CD4-positive, alpha-beta T cell treated with Interleukin-17A for 1 hour (primary cell): ENCODE measurements around the gene CLIC6.

Source experiments
- DNase-seq: peaks from one replicate; pipeline ENCODE4 v3.0.0-alpha.2; 2020

The CLIC6 gene

GRCh38 chr21:34730194-34730593 lies 61.4 kb downstream of the CLIC6 start:
- no peak for DNase-seq

DNA sequence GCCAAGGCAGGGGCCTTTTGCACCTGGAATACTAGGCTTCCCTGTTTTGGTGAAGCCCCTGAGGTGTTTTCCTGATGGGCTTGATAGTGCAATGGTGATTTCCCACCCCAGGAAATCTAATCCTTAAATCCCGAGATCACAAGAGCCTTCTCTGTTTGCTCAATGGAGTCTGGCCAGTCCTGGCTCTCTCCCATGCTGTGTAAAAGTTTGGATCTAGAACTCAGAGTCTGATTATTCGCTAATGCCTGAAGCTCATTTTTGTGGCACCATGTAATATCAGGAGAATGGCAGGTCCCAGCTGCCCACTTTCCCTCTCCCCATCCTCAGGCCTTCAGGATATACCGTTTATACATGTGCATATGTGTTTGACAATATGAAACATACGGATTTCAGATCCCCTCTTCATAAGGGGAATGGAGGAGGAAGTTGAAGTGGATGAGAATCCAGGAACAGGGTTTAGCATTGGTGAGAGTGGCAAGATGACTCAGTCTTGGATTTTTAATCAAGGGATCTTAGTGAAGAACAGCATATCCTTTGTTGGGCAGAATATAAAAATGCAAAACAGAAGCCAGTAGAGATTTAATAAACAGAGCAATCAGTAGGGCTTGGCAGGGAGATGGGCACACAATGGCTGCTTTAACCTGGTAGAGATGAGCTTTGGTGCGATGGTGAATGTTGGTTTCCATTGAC lies 62.1 kb downstream of the CLIC6 start:
- DNase-seq = no peak

- no peak for DNase-seq
Observed at GRCh38 chr21:34732388-34732821, 63.6 kb downstream of the CLIC6 start.

DNA sequence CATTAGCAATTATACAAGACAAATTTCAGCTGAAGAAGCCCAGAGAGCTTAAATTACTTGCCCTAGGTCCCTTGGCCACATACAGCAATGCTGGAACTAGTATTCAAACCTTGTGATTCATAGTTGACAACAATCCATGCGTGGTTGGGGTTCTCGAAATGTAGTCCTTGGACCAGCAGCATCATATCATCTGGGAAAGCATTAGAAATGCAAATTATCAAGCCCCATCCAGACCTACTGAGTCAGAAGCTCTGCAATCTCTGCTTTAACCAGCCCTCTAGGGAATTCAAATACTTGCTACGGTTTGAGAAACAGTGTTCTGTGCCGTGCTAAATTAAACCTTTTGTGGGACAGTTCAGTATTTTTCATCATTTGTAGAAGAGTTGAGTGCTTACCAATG lies 65.1 kb downstream of the CLIC6 start:
- no peak for DNase-seq

DNA sequence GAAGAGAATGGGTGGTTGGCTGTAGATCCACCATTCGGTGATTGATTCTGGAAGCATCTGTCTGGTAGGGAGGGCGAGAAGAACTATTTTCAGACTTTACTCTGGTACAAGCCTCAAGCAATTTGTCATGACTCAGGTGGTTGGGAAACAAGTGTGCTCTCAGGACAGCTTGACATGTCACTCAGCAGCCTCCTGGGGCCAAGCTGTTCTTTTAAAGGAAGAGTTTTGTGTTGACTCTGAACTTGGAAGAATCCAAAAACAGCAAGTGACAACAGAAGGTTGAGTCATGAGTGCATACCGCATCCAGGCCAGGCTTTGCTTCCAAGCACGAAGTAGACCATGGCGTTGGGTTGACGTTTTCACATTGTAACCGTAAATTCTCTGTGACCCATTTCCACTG lies 65.9 kb downstream of the CLIC6 start:
- DNase-seq = no peak

DNA sequence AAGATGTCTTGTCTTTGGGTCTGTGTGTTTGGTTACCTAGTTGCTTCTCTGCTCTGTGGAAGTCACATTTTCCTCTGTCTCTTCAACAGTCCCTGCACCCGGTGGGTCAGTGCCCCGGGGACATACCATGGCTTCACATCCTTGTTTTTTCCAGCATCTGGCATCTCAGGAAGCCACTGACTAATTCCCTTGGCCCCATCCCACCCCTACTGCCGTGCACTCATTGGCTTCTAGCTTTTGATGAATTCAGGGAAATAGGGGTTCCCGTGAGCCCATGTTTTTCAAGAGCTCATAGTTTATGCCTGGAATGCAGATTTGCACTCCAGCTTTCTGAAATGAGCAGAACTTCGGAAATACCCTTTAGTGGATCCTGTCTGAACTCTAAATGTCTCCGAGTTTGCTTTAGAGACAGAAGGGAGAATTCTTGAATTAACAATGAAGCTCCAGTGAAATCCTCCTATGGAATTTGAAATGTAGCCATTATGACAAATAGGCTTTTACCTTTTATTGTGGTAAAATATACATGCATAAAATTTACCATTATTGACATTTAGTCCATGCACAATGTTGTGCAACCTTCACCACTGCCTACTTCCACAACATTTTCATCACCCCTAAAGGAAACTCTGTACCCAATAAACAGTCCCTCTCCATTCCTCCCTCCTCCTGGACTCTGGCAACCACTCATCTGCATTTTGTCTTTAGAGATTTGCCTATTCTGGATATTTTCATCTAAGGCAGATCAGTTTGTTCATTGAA lies 67.5 kb downstream of the CLIC6 start:
- no peak for DNase-seq

GRCh38 chr21:34737115-34737514 lies 68.3 kb downstream of the CLIC6 start:
- no peak for DNase-seq

GRCh38 chr21:34740198-34740597 lies 71.4 kb downstream of the CLIC6 start:
- no peak for DNase-seq

DNA sequence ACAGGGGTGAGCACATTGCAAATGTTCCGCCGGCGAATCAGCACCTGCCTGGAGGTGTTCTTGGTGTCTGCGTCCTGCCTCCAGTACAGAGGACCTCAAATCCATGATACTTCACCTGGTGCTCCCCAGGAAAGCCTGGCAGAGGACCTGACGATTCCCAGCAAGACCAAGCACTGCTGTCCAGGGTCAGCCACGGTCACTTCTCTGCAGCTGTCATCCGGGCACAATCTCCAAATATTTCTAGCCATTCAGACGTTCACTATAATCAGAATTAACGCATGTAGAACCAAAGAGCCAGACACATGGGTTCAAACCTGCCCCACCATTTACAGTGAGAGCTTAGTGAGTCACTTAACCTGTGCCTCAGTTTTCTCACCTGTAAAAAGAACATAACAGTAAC lies 74.5 kb downstream of the CLIC6 start:
- DNase-seq = no peak

- no peak for DNase-seq
Observed at GRCh38 chr21:34743831-34744230, 75.0 kb downstream of the CLIC6 start.

GRCh38 chr21:34744801-34745200 lies 76.0 kb downstream of the CLIC6 start:
- no peak for DNase-seq

DNA sequence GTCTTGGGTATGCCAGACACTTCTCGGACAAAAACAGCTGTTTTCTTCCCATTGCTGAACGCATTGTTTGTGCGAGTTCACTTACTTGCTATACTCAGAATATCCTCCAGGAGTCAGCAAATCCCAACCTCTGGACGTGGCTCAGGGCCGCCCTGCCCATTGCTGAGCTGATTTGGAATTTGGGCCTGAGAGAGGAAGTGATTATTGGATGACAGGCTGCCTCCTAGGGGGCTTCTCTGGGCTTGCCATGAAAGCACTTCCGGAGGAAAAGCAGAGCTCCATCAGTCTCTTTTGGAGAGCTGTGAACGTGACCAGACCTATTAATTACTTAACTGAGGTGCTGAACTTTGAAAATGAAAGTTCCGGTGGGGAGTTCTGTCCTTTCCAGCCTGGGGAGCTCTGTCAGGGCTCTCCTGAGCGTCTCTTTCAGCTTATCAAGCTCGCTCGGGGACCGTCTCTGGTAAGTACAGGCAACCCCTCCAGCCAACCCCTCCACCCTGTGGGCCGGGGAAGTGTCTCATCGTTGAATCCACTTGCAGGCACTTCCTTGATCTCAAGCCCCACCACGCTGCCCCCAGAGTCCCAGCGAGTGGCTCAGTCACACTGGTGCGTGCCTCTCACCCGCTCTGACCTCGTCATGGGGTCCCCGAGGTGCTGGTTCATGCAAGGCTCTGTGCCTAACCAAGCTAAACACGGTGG lies 76.9 kb downstream of the CLIC6 start:
- DNase-seq = peak; percentile 71

GRCh38 chr21:34748862-34749261 lies 80.1 kb downstream of the CLIC6 start:
- no peak for DNase-seq

GRCh38 chr21:34754690-34755647 lies 86.2 kb downstream of the CLIC6 start:
- DNase-seq = no peak

- no peak for DNase-seq
Observed at GRCh38 chr21:34761758-34762330, 93.0 kb downstream of the CLIC6 start.

GRCh38 chr21:34762786-34763185 lies 94.0 kb downstream of the CLIC6 start:
- DNase-seq = no peak

GRCh38 chr21:34764715-34765284 lies 96.0 kb downstream of the CLIC6 start:
- DNase-seq = no peak

DNA sequence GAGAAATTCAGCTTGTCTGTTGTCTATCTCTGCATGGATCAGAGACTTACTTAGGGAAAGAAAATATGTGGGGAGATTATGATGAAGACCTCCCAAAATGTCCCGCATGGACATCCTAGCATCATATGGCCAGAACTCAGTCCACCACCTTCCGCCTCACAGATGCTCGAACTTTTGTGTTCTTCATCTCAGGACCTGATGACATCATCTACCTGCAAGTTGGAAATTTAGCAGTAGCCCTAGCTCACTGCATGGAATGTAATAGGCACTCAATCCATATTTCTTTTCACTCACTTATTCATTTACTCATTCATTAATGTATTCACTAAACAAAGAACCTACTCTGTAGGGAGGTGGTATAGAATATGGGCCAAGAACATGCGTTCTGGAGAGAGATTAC lies 96.8 kb downstream of the CLIC6 start:
- no peak for DNase-seq

GRCh38 chr21:34766862-34767261 lies 98.1 kb downstream of the CLIC6 start:
- no peak for DNase-seq
